Uterus (tissue), 4 donors: ENCODE measurements around the gene UXT. TPM values are rescaled to one million over a fixed set of nuclear protein-coding genes. Genes with fewer than 3 reads are reported as not detected.

ENCODE experiments used
- DNase-seq, 2 donors: peaks; one replicate each; pipeline ENCODE4 v3.0.0-alpha.2; 2019 to 2020
- H3K27ac ChIP-seq, 2 donors: fragments of 200-600 bp; sonication (generic); 1 replicate in 1 of 2; 2 replicates in 1 of 2; pipeline ENCODE4 v1.5.1; 2016 to 2018
- H3K27me3 ChIP-seq, 2 donors: fragments of 200-600 bp; sonication (generic); one replicate each; pipeline ENCODE4 v1.5.1; 2018 to 2019; ENCODE audit warnings: control low read depth in 1 of 2
- H3K36me3 ChIP-seq, 2 donors: fragments of 200-600 bp; sonication (generic); one replicate each; pipeline ENCODE4 v1.5.1; 2019; ENCODE audit warnings: control low read depth in 1 of 2
- H3K4me1 ChIP-seq, 2 donors: fragments of 200-600 bp; sonication (generic); one replicate each; pipeline ENCODE4 v1.5.1; 2018 to 2019; ENCODE audit warnings: control low read depth in 1 of 2
- H3K4me3 ChIP-seq, 2 donors: fragments of 200-600 bp; sonication (generic); 1 replicate in 1 of 2; 2 replicates in 1 of 2; pipeline ENCODE4 v1.5.1; 2018 to 2019; ENCODE audit warnings: mild to moderate bottlenecking in 1 of 2
- H3K9me3 ChIP-seq, 2 donors: fragments of 200-600 bp; sonication (generic); one replicate each; pipeline ENCODE4 v1.5.1; 2019; ENCODE audit warnings: control low read depth in 1 of 2
- POLR2A ChIP-seq, 2 donors: fragments of 450-650 bp; IDR thresholded peaks; one replicate each; pipeline ENCODE4 v1.6.1; 2016; ENCODE audit warnings: antibody characterized with exemption in 2 of 2, mild to moderate bottlenecking in 1 of 2, moderate library complexity in 1 of 2
- intact Hi-C: fragments of 100-400 bp; cut with DNase I; formaldehyde crosslinking; loops from one replicate; pipeline ENCODE4 v1.15.1; 2023; ENCODE audit warnings: low total_unique reads
- total RNA-seq, 4 donors: library from RNA; depleted of rRNA in 3 of 4; stranded (reverse); fragments of >200 nt in 3 of 4; gene quantifications; one replicate each; pipeline versions ENCODE4 v1.1.0 to v1.2.4, GENCODE V29; 2014 to 2023
- TF ChIP-seq, protein P1 (sequence below), 4 experiments: fragments of 200-600 bp in 2 of 4; fragments of 450-650 bp in 2 of 4; sonication (generic) in 2 of 4; IDR thresholded peaks; one replicate each; pipeline ENCODE4 v1.5.1; 2016 to 2019; ENCODE audit warnings: antibody characterized with exemption in 4 of 4, mild to moderate bottlenecking in 2 of 4, moderate library complexity in 1 of 4
- donor health status: DM: yes; HTN: yes; CAD: no.

The UXT gene
- total RNA-seq, 4 donors from 2014 or later = 58.2 to 900 (median 216) TPM

GRCh38 chrX:47658301-47658683 lies 688 bp downstream of the UXT start:
- TF ChIP-seq POLR2A (IDR thresholded peaks at IDR 0.05) = no peak
- TF ChIP-seq, protein P1, sequence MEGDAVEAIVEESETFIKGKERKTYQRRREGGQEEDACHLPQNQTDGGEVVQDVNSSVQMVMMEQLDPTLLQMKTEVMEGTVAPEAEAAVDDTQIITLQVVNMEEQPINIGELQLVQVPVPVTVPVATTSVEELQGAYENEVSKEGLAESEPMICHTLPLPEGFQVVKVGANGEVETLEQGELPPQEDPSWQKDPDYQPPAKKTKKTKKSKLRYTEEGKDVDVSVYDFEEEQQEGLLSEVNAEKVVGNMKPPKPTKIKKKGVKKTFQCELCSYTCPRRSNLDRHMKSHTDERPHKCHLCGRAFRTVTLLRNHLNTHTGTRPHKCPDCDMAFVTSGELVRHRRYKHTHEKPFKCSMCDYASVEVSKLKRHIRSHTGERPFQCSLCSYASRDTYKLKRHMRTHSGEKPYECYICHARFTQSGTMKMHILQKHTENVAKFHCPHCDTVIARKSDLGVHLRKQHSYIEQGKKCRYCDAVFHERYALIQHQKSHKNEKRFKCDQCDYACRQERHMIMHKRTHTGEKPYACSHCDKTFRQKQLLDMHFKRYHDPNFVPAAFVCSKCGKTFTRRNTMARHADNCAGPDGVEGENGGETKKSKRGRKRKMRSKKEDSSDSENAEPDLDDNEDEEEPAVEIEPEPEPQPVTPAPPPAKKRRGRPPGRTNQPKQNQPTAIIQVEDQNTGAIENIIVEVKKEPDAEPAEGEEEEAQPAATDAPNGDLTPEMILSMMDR (IDR thresholded peaks at IDR 0.05) = no peak
- H3K9me3 ChIP-seq = no peaks in the 10 kb centered on the region
- H3K27me3 ChIP-seq = no peaks in the 10 kb centered on the region
- H3K4me1 ChIP-seq = no peaks in the 10 kb centered on the region
- intact Hi-C loops = no loop called here
- DNase-seq = no peak
- peak overlapping the region; percentile 49 to 61 for H3K4me3 ChIP-seq
- H3K27ac ChIP-seq = peak overlapping the region; percentile 90 to 93
- H3K36me3 ChIP-seq = no peaks in the 10 kb centered on the region

GRCh38 chrX:47651043-47651905 lies 7.7 kb downstream of the UXT start:
- TF ChIP-seq, protein P1 (IDR thresholded peaks at IDR 0.05) = no peak
- TF ChIP-seq POLR2A (IDR thresholded peaks at IDR 0.05) = peak in 1 of 2 donors; percentile 11
- intact Hi-C loops = no loop called here

DNA sequence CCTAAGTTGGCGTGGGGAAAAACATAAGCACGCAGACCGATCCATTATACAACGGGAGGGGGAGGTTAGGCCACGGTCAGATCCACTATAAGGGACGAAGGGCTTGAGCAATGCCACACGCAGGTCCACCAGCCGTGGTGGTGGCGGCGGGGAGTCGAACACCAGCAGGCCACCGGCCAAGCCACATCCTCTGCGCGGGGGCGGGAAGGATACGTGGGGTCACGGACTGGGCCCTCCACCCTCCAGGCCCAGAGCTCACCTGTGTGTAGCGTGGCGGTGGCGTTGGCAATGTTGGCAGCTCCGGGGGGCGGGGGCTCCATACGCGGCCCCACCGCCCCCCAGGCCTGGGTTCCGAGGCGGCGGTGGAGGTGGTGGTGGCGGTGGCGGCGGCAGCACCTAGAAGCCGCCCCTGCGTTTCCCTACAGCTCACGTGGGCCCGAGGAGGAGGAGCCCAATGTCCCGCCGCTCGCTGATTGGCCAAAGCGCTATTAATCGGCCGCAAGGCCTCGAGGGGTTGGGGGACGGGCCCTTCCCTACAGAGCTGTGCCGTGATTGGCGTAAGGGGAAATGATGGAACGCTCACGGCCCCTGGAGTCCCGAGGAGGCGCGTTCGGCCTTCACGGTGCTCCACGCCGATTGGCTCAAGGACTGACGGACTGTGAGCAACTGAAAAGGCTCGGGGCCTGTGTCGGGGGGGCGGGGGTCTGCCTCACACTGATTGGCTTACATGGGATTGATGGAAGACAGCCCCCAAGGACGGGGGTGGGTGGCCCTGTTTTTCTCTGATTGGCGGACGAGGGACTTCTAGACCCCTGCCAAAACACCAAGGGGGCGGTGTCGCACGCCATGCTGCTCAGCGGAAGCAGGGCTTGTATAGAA lies 8.6 kb downstream of the UXT start, which contains the start of gene ELK1:
TSS of gene ELK1 (minus strand) at position 400 of the 879 bp plus-strand sequence. CDS start 9,122 bp downstream, outside the sequence.
- Histone ChIP-seq H3K27ac (peak within 1 kb of the TSS; percentile 78 to 89), H3K4me1 (no peaks in the 10 kb centered on the region), H3K36me3 (no peaks in the 10 kb centered on the region), H3K27me3 (no peaks in the 10 kb centered on the region), H3K9me3 (no peaks in the 10 kb centered on the region), H3K4me3 (peak within 1 kb of the TSS; percentile 55 to 75)
- intact Hi-C loops = no loop called here
- TF ChIP-seq POLR2A (IDR thresholded peaks at IDR 0.05) = peak in 1 of 2 donors; percentile 62
- TF ChIP-seq, protein P1 (IDR thresholded peaks at IDR 0.05) = peak in 1 of 4 experiments; percentile 3
- peak; percentile 93 to 97 for DNase-seq

More at GRCh38 chrX:47651043-47651905, 7.7 kb downstream of the UXT start:
- H3K36me3 ChIP-seq = no peaks in the 10 kb centered on the region
- H3K4me3 ChIP-seq = peak overlapping the region; percentile 19 to 25
- no peak for DNase-seq
- H3K27ac ChIP-seq = peak overlapping the region; percentile 59 to 75
- H3K9me3 ChIP-seq = no peaks in the 10 kb centered on the region
- no peaks in the 10 kb centered on the region for H3K4me1 ChIP-seq
- no peaks in the 10 kb centered on the region for H3K27me3 ChIP-seq

- Histone ChIP-seq H3K36me3 (no peaks in the 10 kb centered on the region), H3K4me1 (no peaks in the 10 kb centered on the region), H3K27me3 (no peaks in the 10 kb centered on the region), H3K9me3 (no peaks in the 10 kb centered on the region), H3K27ac (peak overlapping the region; percentile 78 to 89), H3K4me3 (peak overlapping the region; percentile 55 to 75)
- TF ChIP-seq, protein P1 (IDR thresholded peaks at IDR 0.05) = no peak
- TF ChIP-seq POLR2A (IDR thresholded peaks at IDR 0.05) = no peak
- DNase-seq = no peak
- intact Hi-C loops = no loop called here
These were observed 9.2 kb downstream of the UXT start for GRCh38 chrX:47649781-47650163.
